H1 (cell line): Measurements from ENCODE around the gene SHROOM3.

Source experiments
- BACH1 ChIP-seq: IDR thresholded peaks from 2 replicates; pipeline ENCODE4 v1.6.1; 2012; ENCODE audit warnings: low read length, improper control_type of control experiment
- CTCF ChIP-seq, 3 experiments: IDR thresholded peaks; 1 replicate in 2 of 3; 2 replicates in 1 of 3; pipeline versions ENCODE4 v1.5.1 to v1.6.1; 2011; ENCODE audit warnings: low read length in 3 of 3, mild to moderate bottlenecking in 3 of 3, inconsistent platforms in 2 of 3, low read depth in 1 of 3, moderate library complexity in 1 of 3; ENCODE audit not compliant: insufficient read depth in 1 of 3; ENCODE audit errors: control extremely low read depth in 1 of 3
- EP300 ChIP-seq, 2 experiments: IDR thresholded peaks; 1 replicate in 1 of 2; 2 replicates in 1 of 2; pipeline ENCODE4 v1.6.1; 2011 to 2012; ENCODE audit warnings: low read depth in 2 of 2, low read length in 2 of 2, mild to moderate bottlenecking in 2 of 2, borderline replicate concordance in 1 of 2, inconsistent platforms in 1 of 2, moderate library complexity in 1 of 2
- EZH2 ChIP-seq: fragments of 200-600 bp; sonication (generic); IDR thresholded peaks from 2 replicates; pipeline ENCODE4 v1.7.1; 2012; ENCODE audit warnings: low read depth, mild to moderate bottlenecking, moderate library complexity, low read length, inconsistent platforms; ENCODE audit not compliant: severe bottlenecking
- NRF1 ChIP-seq: IDR thresholded peaks from 2 replicates; pipeline ENCODE4 v1.6.1; 2011; ENCODE audit warnings: mild to moderate bottlenecking, low read depth, low read length, improper control_type of control experiment
- PHF8 ChIP-seq: fragments of 200-600 bp; sonication (generic); conservative IDR thresholded peaks from 2 replicates; pipeline ENCODE4 v1.7.1; 2012; ENCODE audit warnings: low read depth, mild to moderate bottlenecking, inconsistent platforms, low read length, moderate library complexity
- POLR2A ChIP-seq, 2 experiments: IDR thresholded peaks; 1 replicate in 1 of 2; 2 replicates in 1 of 2; pipeline ENCODE4 v1.6.1; 2011; ENCODE audit warnings: low read depth in 2 of 2, low read length in 2 of 2, mild to moderate bottlenecking in 2 of 2; ENCODE audit errors: control extremely low read depth in 1 of 2
- RAD21 ChIP-seq, 2 experiments: IDR thresholded peaks in 1 of 2; conservative IDR thresholded peaks in 1 of 2; 2 replicates each; pipeline ENCODE4 v1.6.1; 2011; ENCODE audit warnings: low read depth in 2 of 2, low read length in 2 of 2, improper control_type of control experiment in 1 of 2, inconsistent platforms in 1 of 2, mild to moderate bottlenecking in 1 of 2, moderate library complexity in 1 of 2
- SP2 ChIP-seq: IDR thresholded peaks from 2 replicates; pipeline ENCODE4 v1.6.1; 2012; ENCODE audit warnings: mild to moderate bottlenecking, low read length, inconsistent platforms
- SRF ChIP-seq: IDR thresholded peaks from 2 replicates; pipeline ENCODE4 v1.6.1; 2011; ENCODE audit warnings: mild to moderate bottlenecking, low read depth, low read length, moderate library complexity
- TBP ChIP-seq: IDR thresholded peaks from 2 replicates; pipeline ENCODE4 v1.6.1; 2011; ENCODE audit warnings: low read depth, low read length, improper control_type of control experiment
- USF2 ChIP-seq: IDR thresholded peaks from 2 replicates; pipeline ENCODE4 v1.6.1; 2011; ENCODE audit warnings: low read length, improper control_type of control experiment

- TF ChIP-seq EZH2 (no peak), PHF8 (no peak), NRF1 (no peak), BACH1 (no peak), POLR2A (IDR thresholded peaks at IDR 0.05; ENCODE audit: control extremely low read depth in 1 of 2, low read depth in 2 of 2, low read length in 2 of 2) (no peak), CTCF (IDR thresholded peaks at IDR 0.05; ENCODE audit: control extremely low read depth in 1 of 3, insufficient read depth in 1 of 3, low read depth in 1 of 3, low read length in 3 of 3) (no peak), EP300 (IDR thresholded peaks at IDR 0.05; ENCODE audit: borderline replicate concordance in 1 of 2, low read depth in 2 of 2, low read length in 2 of 2) (no peak), SP2 (no peak), RAD21 (IDR thresholded peaks at IDR 0.05 in 1 of 2, conservative IDR thresholded peaks at IDR 0.05 in 1 of 2; ENCODE audit: low read depth in 2 of 2, low read length in 2 of 2) (no peak), SRF (no peak), USF2 (no peak), TBP (no peak)
These were observed 268.6 kb downstream of the SHROOM3 start for GRCh38 chr4:76703676-76704075.
